ENCODE measurements around the gene BORCS5. TPM values are rescaled to one million over a fixed set of nuclear protein-coding genes. Genes with fewer than 3 reads are reported as not detected.

The BORCS5 gene
- total and polyA plus RNA-seq, 2 donors (not counting 1 experiment from before 2014, with no cell fraction given), result 13.5 to 14.4 TPM

GRCh38 chr12:12481631-12482030 lies 124.8 kb downstream of the BORCS5 start:
- H3K36me3 ChIP-seq (ENCODE audit: control insufficient read depth, insufficient read depth, low read length), result peaks cover 12% of the 10 kb centered on the region
- H3K27ac ChIP-seq (ENCODE audit: insufficient read depth, low read length), result no peak overlapping the region
- DNase-seq (ENCODE audit: low read depth in 2 of 2), result no peak
- no peaks in the 10 kb centered on the region for H3K27me3 ChIP-seq (ENCODE audit: control insufficient read depth, insufficient read depth, low read length)
- no peak overlapping the region for H2AFZ ChIP-seq (ENCODE audit: low read length)
- TF ChIP-seq CTCF (conservative IDR thresholded peaks at IDR 0.05 in 1 of 2, IDR thresholded peaks at IDR 0.05 in 1 of 2; ENCODE audit: low read depth in 1 of 2, low read length in 2 of 2) (no peak), EZH2 (IDR thresholded peaks at IDR 0.05; ENCODE audit: low read length, missing control alignments) (no peak)
- no peaks in the 10 kb centered on the region for H3K9me3 ChIP-seq (ENCODE audit: control insufficient read depth, insufficient read depth, low read depth, low read length)
- H3K4me3 ChIP-seq (replicated peaks in 1 of 4; ENCODE audit: control extremely low read depth in 1 of 4, insufficient read depth in 1 of 4, low read depth in 3 of 4, low read length in 4 of 4), result no peak overlapping the region
- no peaks in the 10 kb centered on the region for H3K4me1 ChIP-seq (ENCODE audit: control insufficient read depth, extremely low read depth, insufficient read depth, low read length)
- H3K79me2 ChIP-seq (ENCODE audit: control insufficient read depth, insufficient read depth, low read length), result no peaks in the 10 kb centered on the region
- no peaks in the 10 kb centered on the region for H4K20me1 ChIP-seq (ENCODE audit: control insufficient read depth, extremely low read depth, insufficient read depth, low read length)
- H3K4me2 ChIP-seq (ENCODE audit: extremely low read depth, insufficient read depth, low read length), result no peak overlapping the region
- no peak overlapping the region for H3K9ac ChIP-seq (ENCODE audit: insufficient read depth, low read length)

GRCh38 chr12:12482150-12482761 lies 125.4 kb downstream of the BORCS5 start:
- no peaks in the 10 kb centered on the region for H3K4me1 ChIP-seq (ENCODE audit: control insufficient read depth, extremely low read depth, insufficient read depth, low read length)
- H3K79me2 ChIP-seq (ENCODE audit: control insufficient read depth, insufficient read depth, low read length), result no peaks in the 10 kb centered on the region
- H3K36me3 ChIP-seq (ENCODE audit: control insufficient read depth, insufficient read depth, low read length), result peaks cover 7% of the 10 kb centered on the region
- no peak for TF ChIP-seq CTCF (conservative IDR thresholded peaks at IDR 0.05 in 1 of 2, IDR thresholded peaks at IDR 0.05 in 1 of 2; ENCODE audit: low read depth in 1 of 2, low read length in 2 of 2)
- no peak overlapping the region for H3K27ac ChIP-seq (ENCODE audit: insufficient read depth, low read length)
- H2AFZ ChIP-seq (ENCODE audit: low read length), result no peak overlapping the region
- no peak overlapping the region for H3K9ac ChIP-seq (ENCODE audit: insufficient read depth, low read length)
- no peak for DNase-seq (ENCODE audit: low read depth in 2 of 2)
- H3K4me2 ChIP-seq (ENCODE audit: extremely low read depth, insufficient read depth, low read length), result no peak overlapping the region
- no peak overlapping the region for H3K4me3 ChIP-seq (replicated peaks in 1 of 4; ENCODE audit: control extremely low read depth in 1 of 4, insufficient read depth in 1 of 4, low read depth in 3 of 4, low read length in 4 of 4)
- H4K20me1 ChIP-seq (ENCODE audit: control insufficient read depth, extremely low read depth, insufficient read depth, low read length), result no peaks in the 10 kb centered on the region
- H3K27me3 ChIP-seq (ENCODE audit: control insufficient read depth, insufficient read depth, low read length), result no peaks in the 10 kb centered on the region
- no peaks in the 10 kb centered on the region for H3K9me3 ChIP-seq (ENCODE audit: control insufficient read depth, insufficient read depth, low read depth, low read length)

GRCh38 chr12:12482959-12483358 lies 126.1 kb downstream of the BORCS5 start:
- DNase-seq (ENCODE audit: low read depth in 2 of 2), result no peak
- Histone ChIP-seq H4K20me1 (ENCODE audit: control insufficient read depth, extremely low read depth, insufficient read depth, low read length) (no peaks in the 10 kb centered on the region), H3K4me3 (replicated peaks in 1 of 4; ENCODE audit: control extremely low read depth in 1 of 4, insufficient read depth in 1 of 4, low read depth in 3 of 4, low read length in 4 of 4) (no peak overlapping the region), H3K79me2 (ENCODE audit: control insufficient read depth, insufficient read depth, low read length) (no peaks in the 10 kb centered on the region), H3K9ac (ENCODE audit: insufficient read depth, low read length) (no peak overlapping the region), H3K4me2 (ENCODE audit: extremely low read depth, insufficient read depth, low read length) (no peak overlapping the region), H3K36me3 (ENCODE audit: control insufficient read depth, insufficient read depth, low read length) (peaks cover 5% of the 10 kb centered on the region), H3K4me1 (ENCODE audit: control insufficient read depth, extremely low read depth, insufficient read depth, low read length) (no peaks in the 10 kb centered on the region), H3K27me3 (ENCODE audit: control insufficient read depth, insufficient read depth, low read length) (no peaks in the 10 kb centered on the region), H2AFZ (ENCODE audit: low read length) (no peak overlapping the region), H3K9me3 (ENCODE audit: control insufficient read depth, insufficient read depth, low read depth, low read length) (no peaks in the 10 kb centered on the region), H3K27ac (ENCODE audit: insufficient read depth, low read length) (no peak overlapping the region)
- TF ChIP-seq EZH2 (IDR thresholded peaks at IDR 0.05; ENCODE audit: low read length, missing control alignments) (no peak), CTCF (conservative IDR thresholded peaks at IDR 0.05 in 1 of 2, IDR thresholded peaks at IDR 0.05 in 1 of 2; ENCODE audit: low read depth in 1 of 2, low read length in 2 of 2) (no peak)

Measured in fibroblast of lung (primary cell).